D721Med (cell line): Measurements from ENCODE around the gene DOCK11.

ENCODE experiments used
- DNase-seq: peaks from one replicate; pipeline ENCODE4 v3.0.0; 2011; ENCODE audit warnings: low spot score; ENCODE audit not compliant: insufficient read length
- FAIRE-seq: peaks from 2 replicates; lab custom pipeline; 2011; peaks lifted over from hg19 to GRCh38; lab: Jason Lieb, UNC
- CTCF ChIP-seq: IDR thresholded peaks from 2 replicates; pipeline ENCODE4 v1.5.1; 2012; ENCODE audit warnings: mild to moderate bottlenecking, control low read depth; ENCODE audit not compliant: insufficient read depth; ENCODE audit errors: missing control alignments

DOCK11 gene

GRCh38 chrX:118682258-118683014 is 186.8 kb downstream of the DOCK11 start:
- TF ChIP-seq CTCF: no peak
- FAIRE-seq (no peak), DNase-seq (no peak)

GRCh38 chrX:118685393-118685792 is 189.8 kb downstream of the DOCK11 start:
- no peak for FAIRE-seq
- DNase-seq: no peak
- TF ChIP-seq CTCF: no peak

GRCh38 chrX:118688935-118689334 is 193.3 kb downstream of the DOCK11 start:
- no peak for DNase-seq
- FAIRE-seq: no peak
- no peak for TF ChIP-seq CTCF

- no peak for TF ChIP-seq CTCF
- DNase-seq (no peak), FAIRE-seq (no peak)
These were observed 198.2 kb downstream of the DOCK11 start for GRCh38 chrX:118693843-118694242.

GRCh38 chrX:118694638-118695037 is 199.0 kb downstream of the DOCK11 start:
- no peak for FAIRE-seq
- DNase-seq: no peak
- no peak for TF ChIP-seq CTCF

- DNase-seq (no peak), FAIRE-seq (no peak)
- no peak for TF ChIP-seq CTCF
These were observed 203.0 kb downstream of the DOCK11 start for GRCh38 chrX:118698516-118699170.

- FAIRE-seq: no peak
- no peak for DNase-seq
- TF ChIP-seq CTCF: no peak
These were observed 207.1 kb downstream of the DOCK11 start for GRCh38 chrX:118702741-118703140.
